22Rv1 (cell line): ENCODE data around the gene ZAR1L.

ENCODE experiments used
- H3K27ac ChIP-seq: fragments of 450-650 bp; 2 replicates; pipeline ENCODE4 v1.5.1; 2017
- CTCF ChIP-seq: fragments of 450-650 bp; IDR thresholded peaks from 2 replicates; pipeline ENCODE4 v1.5.1; 2017; ENCODE audit warnings: mild to moderate bottlenecking
- ZFX ChIP-seq: fragments of 450-650 bp; IDR thresholded peaks from 2 replicates; pipeline ENCODE4 v1.6.1; 2017; ENCODE audit warnings: antibody characterized with exemption, borderline replicate concordance

Gene ZAR1L

GRCh38 chr13:32330441-32330840 is 15.3 kb upstream of the ZAR1L start:
- H3K27ac ChIP-seq: no peak overlapping the region
- TF ChIP-seq ZFX: no peak
- TF ChIP-seq CTCF: no peak

GRCh38 chr13:32323912-32324311 is 8.7 kb upstream of the ZAR1L start:
- H3K27ac ChIP-seq: no peak overlapping the region
- TF ChIP-seq CTCF (no peak), ZFX (no peak)

DNA sequence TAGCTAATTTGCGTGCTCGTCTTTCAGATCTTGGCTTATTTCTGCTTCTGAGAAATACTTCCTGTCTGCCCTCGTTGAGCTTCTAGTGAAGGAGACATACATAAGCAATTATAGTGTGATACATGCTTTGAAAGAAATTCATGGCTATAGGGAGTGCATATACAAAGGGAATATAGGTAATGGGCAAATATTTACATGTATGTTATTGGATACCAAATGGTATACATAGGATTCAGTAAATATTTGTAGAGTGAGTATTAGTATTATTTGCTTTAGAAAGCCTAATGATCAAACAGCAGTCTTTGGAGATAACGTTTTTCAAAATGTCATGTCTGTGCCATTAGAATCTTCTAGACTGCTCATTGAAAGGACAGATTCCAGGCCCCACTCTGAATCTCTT is 5.4 kb upstream of the ZAR1L start:
- TF ChIP-seq CTCF: no peak
- TF ChIP-seq ZFX: no peak
- peak overlapping the region; percentile 47 for H3K27ac ChIP-seq

DNA sequence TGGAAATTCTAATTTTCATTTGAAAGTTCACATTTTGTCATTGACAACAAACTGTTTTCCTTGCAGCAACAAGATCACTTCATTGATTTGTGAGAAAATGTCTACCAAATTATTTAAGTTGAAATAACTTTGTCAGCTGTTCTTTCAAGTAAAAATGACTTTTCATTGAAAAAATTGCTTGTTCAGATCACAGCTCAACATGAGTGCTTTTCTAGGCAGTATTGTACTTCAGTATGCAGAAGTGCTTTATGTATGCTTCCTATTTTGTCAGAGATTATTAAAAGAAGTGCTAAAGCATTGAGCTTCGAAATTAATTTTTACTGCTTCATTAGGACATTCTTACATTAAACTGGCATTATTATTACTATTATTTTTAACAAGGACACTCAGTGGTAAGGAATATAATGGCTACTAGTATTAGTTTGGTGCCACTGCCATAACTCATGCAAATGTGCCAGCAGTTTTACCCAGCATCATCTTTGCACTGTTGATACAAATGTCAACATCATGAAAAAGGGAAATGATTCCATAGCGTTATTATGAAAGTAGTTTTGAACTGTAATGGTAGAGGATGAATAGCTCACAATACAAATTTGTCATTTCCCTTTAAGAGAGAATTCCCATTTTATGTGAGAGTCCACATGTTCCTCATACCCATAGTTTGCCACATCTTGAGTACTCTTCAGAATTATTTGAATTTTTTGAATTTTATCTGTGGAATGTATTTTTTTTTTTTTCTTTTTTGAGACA is 2.7 kb upstream of the ZAR1L start:
- no peak overlapping the region for H3K27ac ChIP-seq
- TF ChIP-seq CTCF: no peak
- TF ChIP-seq ZFX: no peak

DNA sequence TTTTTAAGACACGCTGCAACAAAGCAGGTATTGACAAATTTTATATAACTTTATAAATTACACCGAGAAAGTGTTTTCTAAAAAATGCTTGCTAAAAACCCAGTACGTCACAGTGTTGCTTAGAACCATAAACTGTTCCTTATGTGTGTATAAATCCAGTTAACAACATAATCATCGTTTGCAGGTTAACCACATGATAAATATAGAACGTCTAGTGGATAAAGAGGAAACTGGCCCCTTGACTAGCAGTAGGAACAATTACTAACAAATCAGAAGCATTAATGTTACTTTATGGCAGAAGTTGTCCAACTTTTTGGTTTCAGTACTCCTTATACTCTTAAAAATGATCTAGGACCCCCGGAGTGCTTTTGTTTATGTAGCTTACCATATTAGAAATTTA is 1.3 kb upstream of the ZAR1L start:
- TF ChIP-seq ZFX (no peak), CTCF (no peak)
- H3K27ac ChIP-seq: peak overlapping the region; percentile 92

DNA sequence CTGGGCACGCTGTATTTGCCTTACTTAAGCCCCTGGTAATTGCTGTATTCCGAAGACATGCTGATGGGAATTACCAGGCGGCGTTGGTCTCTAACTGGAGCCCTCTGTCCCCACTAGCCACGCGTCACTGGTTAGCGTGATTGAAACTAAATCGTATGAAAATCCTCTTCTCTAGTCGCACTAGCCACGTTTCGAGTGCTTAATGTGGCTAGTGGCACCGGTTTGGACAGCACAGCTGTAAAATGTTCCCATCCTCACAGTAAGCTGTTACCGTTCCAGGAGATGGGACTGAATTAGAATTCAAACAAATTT is 821 bp upstream of the ZAR1L start:
- H3K27ac ChIP-seq: peak overlapping the region; percentile 92
- no peak for TF ChIP-seq ZFX
- TF ChIP-seq CTCF: no peak

GRCh38 chr13:32314271-32315237 is 609 bp downstream of the ZAR1L start:
- no peak for TF ChIP-seq ZFX
- TF ChIP-seq CTCF: no peak
- peak overlapping the region; percentile 92 for H3K27ac ChIP-seq
